Lower leg skin (tissue), 4 donors: ENCODE results near the gene NTHL1. TPM values are rescaled to one million over a fixed set of nuclear protein-coding genes. Genes with fewer than 3 reads are reported as not detected.
A peak's percentile ranks its signal among the peaks of the same experiment; 100 is the strongest.

Source experiments
- DNase-seq, 2 donors: peaks; one replicate each; pipeline ENCODE4 v3.0.0-alpha.2; 2019; ENCODE audit warnings: low spot score in 2 of 2
- H3K4me3 ChIP-seq: fragments of 200-600 bp; sonication (generic); 2 replicates; pipeline ENCODE4 v1.5.1; 2017; ENCODE audit warnings: mild to moderate bottlenecking, low read depth; ENCODE audit not compliant: poor library complexity, severe bottlenecking
- CTCF ChIP-seq, 3 donors: fragments of 450-650 bp; IDR thresholded peaks; one replicate each; pipeline ENCODE4 v1.5.1; 2016; ENCODE audit warnings: antibody characterized with exemption in 3 of 3, mild to moderate bottlenecking in 3 of 3, moderate library complexity in 2 of 3
- POLR2A ChIP-seq, 2 donors: fragments of 450-650 bp; IDR thresholded peaks; one replicate each; pipeline ENCODE4 v1.6.1; 2016 to 2017; ENCODE audit warnings: antibody characterized with exemption in 2 of 2, mild to moderate bottlenecking in 1 of 2, moderate library complexity in 1 of 2
- WGBS, 2 donors: methylation state at CpG; one replicate each; pipeline ENCODE4 v1.1.5; 2018; 5-methylcytosine and 5-hydroxymethylcytosine counted together
- intact Hi-C: fragments of 100-400 bp; cut with DNase I; formaldehyde crosslinking; loops from one replicate; pipeline ENCODE4 v1.15.0; 2023; ENCODE audit warnings: low total_unique reads
- total RNA-seq, 4 donors: library from RNA; depleted of rRNA; stranded (reverse); fragments of >200 nt; gene quantifications; one replicate each; pipeline ENCODE4 v1.1.0, GENCODE V29; 2016

Gene NTHL1
- total RNA-seq, 4 donors from 2014 or later = 5.8 to 29.9 (median 21.5) TPM

- intact Hi-C loops = no loop called here
Observed at GRCh38 chr16:2092866-2093265, 45.2 kb upstream of the NTHL1 start.

DNA sequence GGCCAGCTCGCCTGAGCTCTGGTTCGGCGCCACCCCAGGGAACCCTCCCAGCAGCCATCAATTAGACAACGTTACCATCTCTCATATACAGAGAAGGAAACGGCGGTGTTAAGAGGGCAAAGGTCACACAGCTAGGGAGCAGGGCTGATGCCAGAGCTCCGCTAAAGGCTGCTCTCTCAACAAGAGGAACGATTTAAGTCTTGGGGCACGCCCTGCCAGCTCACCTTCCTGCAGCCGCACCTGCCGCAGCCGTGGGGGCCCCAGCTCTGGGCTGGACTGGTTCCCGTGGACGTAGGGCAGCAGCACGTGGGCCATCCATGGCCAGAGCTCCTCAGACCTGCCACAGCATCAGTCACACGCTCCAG lies 44.6 kb upstream of the NTHL1 start:
- WGBS, 2 donors = 60% methylated on average over 12 to 16 of the region's 16 CpGs
- TF ChIP-seq CTCF (IDR thresholded peaks at IDR 0.05) (no peak), POLR2A (IDR thresholded peaks at IDR 0.05) (no peak)
- intact Hi-C loops = no loop called here
- no peak for DNase-seq
- no peak overlapping the region for H3K4me3 ChIP-seq

More at GRCh38 chr16:2092866-2093265, 45.2 kb upstream of the NTHL1 start:
- WGBS, 2 donors = 64 to 89% methylated on average over 4 to 11 of the region's 13 CpGs
- no peak for DNase-seq
- TF ChIP-seq POLR2A (IDR thresholded peaks at IDR 0.05) (no peak), CTCF (IDR thresholded peaks at IDR 0.05) (no peak)
- H3K4me3 ChIP-seq = no peak overlapping the region

- no peak for DNase-seq
- 63 to 75% methylated on average over 21 to 34 of the region's 49 CpGs for WGBS, 2 donors
- intact Hi-C loops = no loop called here
- H3K4me3 ChIP-seq = no peak overlapping the region
- TF ChIP-seq CTCF (IDR thresholded peaks at IDR 0.05) = no peak
- TF ChIP-seq POLR2A (IDR thresholded peaks at IDR 0.05) = no peak
Observed at GRCh38 chr16:2091547-2092255, 44.1 kb upstream of the NTHL1 start.

GRCh38 chr16:2090777-2091546 lies 43.3 kb upstream of the NTHL1 start:
- intact Hi-C loops = no loop called here
- WGBS, 2 donors = 59 to 73% methylated on average over 49 to 74 of the region's 101 CpGs
- DNase-seq = peak in 1 of 2 donors; percentile 70
- TF ChIP-seq POLR2A (IDR thresholded peaks at IDR 0.05) (no peak), CTCF (IDR thresholded peaks at IDR 0.05) (no peak)
- H3K4me3 ChIP-seq = no peak overlapping the region

DNA sequence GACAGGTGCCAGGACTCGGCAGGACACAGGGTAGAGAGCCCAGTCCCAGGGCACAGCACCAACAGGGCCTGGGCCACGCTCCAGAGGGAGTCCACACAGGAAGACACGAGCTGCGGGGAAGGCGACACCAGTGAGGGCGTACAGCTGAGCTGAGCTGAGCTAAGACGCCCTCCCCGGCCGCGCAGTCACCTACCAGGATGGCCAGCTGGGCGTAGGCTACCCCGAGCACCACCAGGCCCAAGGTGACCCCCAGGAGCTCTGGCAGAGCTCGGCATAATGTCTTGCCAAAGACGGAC lies 42.8 kb upstream of the NTHL1 start:
- 90 to 92% methylated on average over 10 to 14 of the region's 14 CpGs for whole genome bisulfite sequencing, 2 donors
- no peak for DNase-seq
- intact Hi-C loops = no loop called here
- no peak for TF ChIP-seq POLR2A (IDR thresholded peaks at IDR 0.05)
- no peak for TF ChIP-seq CTCF (IDR thresholded peaks at IDR 0.05)
- no peak overlapping the region for H3K4me3 ChIP-seq
